ENCODE data around the gene UCN.
A peak's percentile ranks its signal among the peaks of the same experiment; 100 is the strongest.

UCN gene

GRCh38 chr2:27265536-27265870 is 42.7 kb downstream of the UCN start:
- TF ChIP-seq EZH2phosphoT487 (IDR thresholded peaks at IDR 0.05; ENCODE audit: borderline replicate concordance, low read length) (no peak), CTCF (IDR thresholded peaks at IDR 0.05; ENCODE audit: low read depth, low read length, poor library complexity, severe bottlenecking) (no peak)
- Histone ChIP-seq H3K9me3 (ENCODE audit: control insufficient read depth, insufficient read depth, low read length) (no peaks in the 10 kb centered on the region), H3K4me3 (ENCODE audit: low read length) (no peak overlapping the region), H4K20me1 (ENCODE audit: control insufficient read depth, insufficient read depth, low read depth, low read length) (no peaks in the 10 kb centered on the region), H3K4me1 (ENCODE audit: control insufficient read depth, low read length) (peaks cover 33% of the 10 kb centered on the region), H3K9me2 (replicated peaks; ENCODE audit: control insufficient read depth, low read length) (no peaks in the 10 kb centered on the region), H3K27ac (ENCODE audit: low read depth, low read length) (no peak overlapping the region), H3K79me2 (ENCODE audit: control insufficient read depth, low read length) (no peaks in the 10 kb centered on the region), H3F3A (ENCODE audit: control insufficient read depth, insufficient read depth) (no peaks in the 10 kb centered on the region), H3K36me3 (ENCODE audit: control insufficient read depth, low read length) (no peaks in the 10 kb centered on the region), H3K27me3 (ENCODE audit: control insufficient read depth, low read length) (peaks cover 62% of the 10 kb centered on the region), H3K4me2 (ENCODE audit: low read length) (no peak overlapping the region; the same call in 1 of the 2 replicates)

- no peaks in the 10 kb centered on the region for H3K36me3 ChIP-seq (ENCODE audit: control insufficient read depth, low read length)
- H3K9me2 ChIP-seq (replicated peaks; ENCODE audit: control insufficient read depth, low read length), result no peaks in the 10 kb centered on the region
- H3K79me2 ChIP-seq (ENCODE audit: control insufficient read depth, low read length), result no peaks in the 10 kb centered on the region
- no peaks in the 10 kb centered on the region for H3F3A ChIP-seq (ENCODE audit: control insufficient read depth, insufficient read depth)
- H3K4me3 ChIP-seq (ENCODE audit: low read length), result peak overlapping the region; percentile 78
- no peaks in the 10 kb centered on the region for H4K20me1 ChIP-seq (ENCODE audit: control insufficient read depth, insufficient read depth, low read depth, low read length)
- H3K9me3 ChIP-seq (ENCODE audit: control insufficient read depth, insufficient read depth, low read length), result no peaks in the 10 kb centered on the region
- peaks cover 68% of the 10 kb centered on the region for H3K27me3 ChIP-seq (ENCODE audit: control insufficient read depth, low read length)
- H3K4me1 ChIP-seq (ENCODE audit: control insufficient read depth, low read length), result peaks cover 33% of the 10 kb centered on the region
- TF ChIP-seq EZH2phosphoT487 (IDR thresholded peaks at IDR 0.05; ENCODE audit: borderline replicate concordance, low read length) (no peak), CTCF (IDR thresholded peaks at IDR 0.05; ENCODE audit: low read depth, low read length, poor library complexity, severe bottlenecking) (peak; percentile 73)
- peak overlapping the region; percentile 89 for H3K4me2 ChIP-seq (ENCODE audit: low read length)
- no peak overlapping the region for H3K27ac ChIP-seq (ENCODE audit: low read depth, low read length)
These were observed 43.3 kb downstream of the UCN start for GRCh38 chr2:27264753-27265535.

- Histone ChIP-seq H3K36me3 (ENCODE audit: control insufficient read depth, low read length) (no peaks in the 10 kb centered on the region), H3K4me2 (ENCODE audit: low read length) (peak overlapping the region; percentile 89), H3F3A (ENCODE audit: control insufficient read depth, insufficient read depth) (no peaks in the 10 kb centered on the region), H3K9me2 (replicated peaks; ENCODE audit: control insufficient read depth, low read length) (no peaks in the 10 kb centered on the region), H3K79me2 (ENCODE audit: control insufficient read depth, low read length) (no peaks in the 10 kb centered on the region), H4K20me1 (ENCODE audit: control insufficient read depth, insufficient read depth, low read depth, low read length) (no peaks in the 10 kb centered on the region), H3K4me3 (ENCODE audit: low read length) (peak overlapping the region; percentile 78), H3K4me1 (ENCODE audit: control insufficient read depth, low read length) (peaks cover 33% of the 10 kb centered on the region), H3K9me3 (ENCODE audit: control insufficient read depth, insufficient read depth, low read length) (no peaks in the 10 kb centered on the region), H3K27me3 (ENCODE audit: control insufficient read depth, low read length) (peaks cover 73% of the 10 kb centered on the region), H3K27ac (ENCODE audit: low read depth, low read length) (no peak overlapping the region)
- TF ChIP-seq CTCF (IDR thresholded peaks at IDR 0.05; ENCODE audit: low read depth, low read length, poor library complexity, severe bottlenecking) (no peak), EZH2phosphoT487 (IDR thresholded peaks at IDR 0.05; ENCODE audit: borderline replicate concordance, low read length) (no peak)
These were observed 43.9 kb downstream of the UCN start for GRCh38 chr2:27264253-27264752.
